Measurements from ENCODE around the gene CCPG1. TPM values are rescaled to one million over a fixed set of nuclear protein-coding genes. Genes with fewer than 3 reads are reported as not detected.
"Not testable (repeated sequence)": the region's sequence is repeated elsewhere in the genome, so short reads cannot be mapped to it uniquely, and the experiment has no call there.

Gene CCPG1
- total and polyA plus RNA-seq, 7 donors, result 28.3 to 112 (median 70.5) TPM

DNA sequence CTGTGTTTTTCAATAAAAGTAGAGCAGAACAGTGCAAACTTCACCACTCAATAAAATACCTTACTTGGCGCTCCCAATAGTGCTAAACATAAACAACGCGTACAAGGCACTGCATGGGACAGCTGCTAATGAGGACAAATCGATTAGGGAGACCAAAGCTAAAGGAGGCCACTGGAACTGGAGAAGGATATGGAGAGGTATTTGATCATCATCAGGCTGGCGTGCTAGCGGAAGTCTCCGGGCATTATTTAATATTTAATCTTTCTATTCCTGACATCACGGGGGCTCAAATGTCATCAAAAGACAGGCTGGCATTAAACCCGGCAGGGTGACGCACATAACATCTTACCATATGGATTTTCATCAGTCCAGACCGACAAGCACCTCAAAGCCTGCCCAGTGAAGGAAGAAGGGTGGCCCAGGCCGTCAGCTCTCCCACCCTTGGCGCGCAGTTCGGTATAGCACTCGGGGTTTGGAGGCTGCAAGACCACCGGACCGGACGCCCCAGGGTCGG is 604 bp downstream of the CCPG1 start:
- no peaks in the 10 kb centered on the region for H3K36me3 ChIP-seq (ENCODE audit: insufficient read depth in 1 of 2, low read depth in 1 of 2)
- H3K4me1 ChIP-seq, result peaks cover 31% of the 10 kb centered on the region
- peak overlapping the region; percentile 94 for H3K4me3 ChIP-seq
- intact Hi-C loops (cut with DNase I), result loop anchor here in 1 of 2 donors (5.0 to 10.0 kb wide), 2 partner anchors 90 to 213 kb away; partner anchors contain the start of genes PIGB, PIGBOS1 and RSL24D1
- 0 to 1% (median 1%) methylated on average over 20 of the region's 20 CpGs for WGBS, 3 donors
- ATAC-seq (peak in 3 of 4 donors; percentile 0 to 15 (median 10)), DNase-seq (no peak)
- H3K9me3 ChIP-seq, result no peaks in the 10 kb centered on the region
- peak overlapping the region; percentile 98 for H3K27ac ChIP-seq
- TF ChIP-seq, protein P1, sequence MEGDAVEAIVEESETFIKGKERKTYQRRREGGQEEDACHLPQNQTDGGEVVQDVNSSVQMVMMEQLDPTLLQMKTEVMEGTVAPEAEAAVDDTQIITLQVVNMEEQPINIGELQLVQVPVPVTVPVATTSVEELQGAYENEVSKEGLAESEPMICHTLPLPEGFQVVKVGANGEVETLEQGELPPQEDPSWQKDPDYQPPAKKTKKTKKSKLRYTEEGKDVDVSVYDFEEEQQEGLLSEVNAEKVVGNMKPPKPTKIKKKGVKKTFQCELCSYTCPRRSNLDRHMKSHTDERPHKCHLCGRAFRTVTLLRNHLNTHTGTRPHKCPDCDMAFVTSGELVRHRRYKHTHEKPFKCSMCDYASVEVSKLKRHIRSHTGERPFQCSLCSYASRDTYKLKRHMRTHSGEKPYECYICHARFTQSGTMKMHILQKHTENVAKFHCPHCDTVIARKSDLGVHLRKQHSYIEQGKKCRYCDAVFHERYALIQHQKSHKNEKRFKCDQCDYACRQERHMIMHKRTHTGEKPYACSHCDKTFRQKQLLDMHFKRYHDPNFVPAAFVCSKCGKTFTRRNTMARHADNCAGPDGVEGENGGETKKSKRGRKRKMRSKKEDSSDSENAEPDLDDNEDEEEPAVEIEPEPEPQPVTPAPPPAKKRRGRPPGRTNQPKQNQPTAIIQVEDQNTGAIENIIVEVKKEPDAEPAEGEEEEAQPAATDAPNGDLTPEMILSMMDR (IDR thresholded peaks at IDR 0.05), result no peak
- no peaks in the 10 kb centered on the region for H3K27me3 ChIP-seq (ENCODE audit: insufficient read depth in 3 of 3, low read length in 2 of 3)

DNA sequence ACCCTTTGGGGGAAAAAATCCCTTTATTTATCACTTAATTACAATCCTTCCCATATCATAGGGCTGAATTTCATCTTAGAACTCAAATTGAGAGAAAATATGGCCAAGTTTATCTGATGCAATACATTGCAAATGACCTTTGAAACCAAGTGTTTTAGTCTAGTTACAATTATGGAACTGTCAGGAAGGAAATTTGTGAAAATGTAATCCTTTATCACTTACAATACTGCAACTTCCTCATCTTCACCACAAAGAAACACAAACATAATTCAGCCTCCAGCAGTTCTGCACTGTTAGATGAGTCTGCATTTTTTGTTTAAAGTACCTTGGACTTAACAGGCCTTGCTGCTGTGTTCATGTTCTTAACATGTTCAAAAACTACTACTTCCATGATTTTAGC is 4.6 kb downstream of the CCPG1 start:
- H3K9me3 ChIP-seq, result no peaks in the 10 kb centered on the region
- TF ChIP-seq, protein P1 (IDR thresholded peaks at IDR 0.05), result no peak
- peak overlapping the region; percentile 64 for H3K27ac ChIP-seq
- intact Hi-C loops (cut with DNase I), result loop anchor here in 1 of 2 donors (10.0 kb wide), 1 partner anchor 209 kb away; the partner anchor contains the start of gene RSL24D1
- no peaks in the 10 kb centered on the region for H3K27me3 ChIP-seq (ENCODE audit: insufficient read depth in 3 of 3, low read length in 2 of 3)
- peaks cover 0 to 5% of the 10 kb centered on the region in 2 donors for H3K36me3 ChIP-seq (ENCODE audit: insufficient read depth in 1 of 2, low read depth in 1 of 2)
- ATAC-seq, result no peak
- H3K4me1 ChIP-seq, result peaks cover 37% of the 10 kb centered on the region
- peak overlapping the region; percentile 42 for H3K4me3 ChIP-seq
- no peak for DNase-seq

DNA sequence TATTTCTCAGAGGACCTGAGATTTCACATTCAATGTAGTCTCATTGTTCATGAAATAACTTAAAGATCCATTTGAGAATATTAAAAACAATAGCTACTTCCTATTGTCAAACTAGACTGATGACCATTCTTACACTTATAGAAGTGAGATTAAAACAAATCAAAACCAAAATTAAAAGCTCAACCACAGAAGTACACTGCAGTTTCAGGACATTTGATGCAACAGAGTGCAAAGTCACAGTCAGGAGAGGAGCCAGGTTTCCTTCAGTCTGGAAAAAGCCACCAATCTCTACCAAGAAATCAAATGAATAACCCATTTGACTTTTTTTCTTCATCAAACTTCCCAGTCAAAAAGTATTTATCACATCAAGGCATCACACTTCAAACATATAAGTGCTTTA is 5.5 kb downstream of the CCPG1 start:
- Histone ChIP-seq H3K4me3 (peak overlapping the region; percentile 42), H3K4me1 (peaks cover 37% of the 10 kb centered on the region), H3K27me3 (ENCODE audit: insufficient read depth in 3 of 3, low read length in 2 of 3) (no peaks in the 10 kb centered on the region), H3K9me3 (no peaks in the 10 kb centered on the region), H3K36me3 (ENCODE audit: insufficient read depth in 1 of 2, low read depth in 1 of 2) (peaks cover 0 to 7% of the 10 kb centered on the region in 2 donors), H3K27ac (peak overlapping the region; percentile 64)
- ATAC-seq, result peak in 3 of 4 donors; percentile 44 to 71 (median 58)
- TF ChIP-seq, protein P1 (IDR thresholded peaks at IDR 0.05), result no peak
- no peak for DNase-seq
- intact Hi-C loops (cut with DNase I), result loop anchor here in 1 of 2 donors (10.0 kb wide), 1 partner anchor 208 kb away; the partner anchor contains the start of gene RSL24D1

DNA sequence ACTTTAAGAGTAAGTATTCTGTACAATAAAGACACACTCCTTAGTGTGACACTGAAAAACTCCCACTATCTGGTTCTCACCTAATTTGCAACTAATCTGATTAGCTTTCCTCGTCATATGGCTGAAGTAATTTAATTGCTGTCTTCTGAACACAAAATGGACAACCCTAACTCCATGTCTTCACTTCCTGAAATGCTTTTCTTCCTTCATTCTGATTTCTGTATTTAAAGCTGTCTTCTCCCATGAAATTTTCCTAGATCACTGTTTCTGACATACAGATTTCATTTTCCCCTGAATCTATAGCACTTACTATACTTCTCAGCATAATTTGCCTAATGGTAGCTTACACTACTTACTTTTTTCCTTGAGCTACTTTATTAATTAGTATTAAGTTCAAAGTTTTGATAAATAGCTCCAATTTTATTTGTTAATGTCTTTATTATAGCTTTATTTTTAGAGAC is 6.3 kb downstream of the CCPG1 start:
- 85 to 91% (median 91%) methylated on average over 1 of the region's 1 CpG for WGBS, 3 donors

DNA sequence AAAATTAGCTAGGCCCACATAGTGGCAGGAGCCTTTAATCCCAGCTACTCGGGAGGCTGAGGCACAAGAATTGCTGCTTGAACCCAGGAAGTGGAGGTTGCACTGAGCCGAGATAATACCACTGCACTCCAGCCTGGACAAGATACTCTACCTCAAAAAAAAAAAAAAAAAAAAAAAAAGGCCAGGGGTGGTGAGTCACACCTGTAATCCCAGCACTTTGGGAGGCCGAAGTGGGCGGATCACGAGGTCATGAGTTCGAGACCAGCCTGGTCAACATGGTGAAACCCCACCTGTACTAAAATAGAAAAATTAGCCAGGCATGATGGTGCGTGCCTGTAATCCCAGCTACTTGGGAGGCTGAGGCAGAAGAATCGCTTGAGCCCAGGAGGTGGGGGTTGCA is 8.1 kb downstream of the CCPG1 start:
- H3K9me3 ChIP-seq; H3K4me3 ChIP-seq; DNase-seq; H3K27ac ChIP-seq; H3K27me3 ChIP-seq (ENCODE audit: insufficient read depth in 3 of 3, low read length in 2 of 3); ATAC-seq: not testable (repeated sequence)
- whole genome bisulfite sequencing, 3 donors, result 87 to 96% (median 89%) methylated on average over 8 of the region's 8 CpGs
- intact Hi-C loops (cut with DNase I), result loop anchor here in 1 of 2 donors (10.0 kb wide), 1 partner anchor 205 kb away; the partner anchor contains the start of gene RSL24D1
- Histone ChIP-seq H3K36me3 (ENCODE audit: insufficient read depth in 1 of 2, low read depth in 1 of 2) (peaks cover 0 to 13% of the 10 kb centered on the region in 2 donors), H3K4me1 (peaks cover 28% of the 10 kb centered on the region)

More for the DNA sequence above, 6.3 kb downstream of the CCPG1 start:
- H3K4me1 ChIP-seq, result peaks cover 35% of the 10 kb centered on the region
- H3K4me3 ChIP-seq, result peak overlapping the region; percentile 42
- peak overlapping the region; percentile 64 for H3K27ac ChIP-seq
- ATAC-seq (no peak), DNase-seq (no peak)
- intact Hi-C loops (cut with DNase I), result loop anchor here in 1 of 2 donors (10.0 kb wide), 1 partner anchor 207 kb away; the partner anchor contains the start of gene RSL24D1
- no peaks in the 10 kb centered on the region for H3K9me3 ChIP-seq
- TF ChIP-seq, protein P1 (IDR thresholded peaks at IDR 0.05), result no peak
- H3K27me3 ChIP-seq (ENCODE audit: insufficient read depth in 3 of 3, low read length in 2 of 3), result no peaks in the 10 kb centered on the region
- H3K36me3 ChIP-seq (ENCODE audit: insufficient read depth in 1 of 2, low read depth in 1 of 2), result peaks cover 0 to 13% of the 10 kb centered on the region in 2 donors
